RWPE2 (cell line): Measurements from ENCODE around the gene GNAS-AS1.

Experiments
- ATAC-seq: fragments of 200-7000 bp; cut with Tn5 transposase; 3 replicates; pipeline ENCODE4 v1.9.1; 2021; ENCODE audit warnings: low read depth
- DNase-seq: peaks from one replicate; pipeline ENCODE4 v3.0.0-alpha.2; 2020; ENCODE audit warnings: low spot score
- H3K27ac ChIP-seq: fragments of 450-650 bp; 2 replicates; pipeline ENCODE4 v1.5.1; 2017; ENCODE audit warnings: mild to moderate bottlenecking; ENCODE audit not compliant: poor library complexity, severe bottlenecking
- H3K27me3 ChIP-seq: fragments of 250-450 bp; sonication (Bioruptor Pico); 2 replicates; pipeline ENCODE4 v1.5.1; 2021; ENCODE audit warnings: mild to moderate bottlenecking, moderate library complexity; ENCODE audit not compliant: insufficient read depth, poor library complexity, severe bottlenecking
- H3K36me3 ChIP-seq: fragments of 250-450 bp; sonication (Bioruptor Pico); 2 replicates; pipeline ENCODE4 v1.5.1; 2020; ENCODE audit warnings: low read depth, mild to moderate bottlenecking, moderate library complexity
- H3K4me1 ChIP-seq: fragments of 250-450 bp; sonication (Bioruptor Pico); 2 replicates; pipeline ENCODE4 v1.5.1; 2021; ENCODE audit warnings: mild to moderate bottlenecking, moderate library complexity; ENCODE audit not compliant: insufficient read depth, poor library complexity, severe bottlenecking
- H3K4me3 ChIP-seq: fragments of 250-450 bp; sonication (Bioruptor Pico); 2 replicates; pipeline ENCODE4 v1.5.1; 2021; ENCODE audit warnings: mild to moderate bottlenecking, moderate library complexity; ENCODE audit not compliant: severe bottlenecking
- H3K9me3 ChIP-seq: fragments of 250-450 bp; sonication (Bioruptor Pico); 2 replicates; pipeline ENCODE4 v1.5.1; 2021; ENCODE audit warnings: mild to moderate bottlenecking, moderate library complexity; ENCODE audit not compliant: severe bottlenecking
- TF ChIP-seq, protein P1 (sequence below): fragments of 450-650 bp; IDR thresholded peaks from one replicate; pipeline ENCODE4 v1.5.1; 2017; ENCODE audit warnings: mild to moderate bottlenecking, moderate library complexity; ENCODE audit not compliant: poor library complexity, severe bottlenecking

Gene GNAS-AS1

DNA sequence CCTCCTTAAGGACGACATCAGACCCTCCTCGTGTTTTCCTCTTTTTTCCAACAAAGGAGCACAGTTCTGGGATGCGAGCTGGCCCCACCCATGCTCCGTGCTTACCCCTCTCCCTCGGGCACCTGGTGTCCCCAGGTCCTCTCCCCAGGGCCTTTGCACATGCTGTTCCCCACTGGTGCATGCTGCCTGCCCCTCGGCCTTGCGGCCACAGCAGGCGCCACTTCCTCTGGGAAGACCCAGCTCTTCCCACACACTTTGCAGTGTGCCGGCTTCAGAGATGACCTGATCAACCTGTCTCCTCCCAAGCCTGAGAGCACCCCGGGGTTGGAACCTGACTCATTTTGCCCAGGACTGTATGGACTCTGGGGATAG, 39.8 kb downstream of the GNAS-AS1 start:
- H3K36me3 ChIP-seq: no peaks in the 10 kb centered on the region
- peaks cover 34% of the 10 kb centered on the region for H3K27me3 ChIP-seq
- no peaks in the 10 kb centered on the region for H3K9me3 ChIP-seq
- H3K4me3 ChIP-seq: no peak overlapping the region
- no peak for ATAC-seq
- H3K4me1 ChIP-seq: no peaks in the 10 kb centered on the region
- peak; percentile 75 for DNase-seq
- H3K27ac ChIP-seq: no peak overlapping the region
- TF ChIP-seq, protein P1, sequence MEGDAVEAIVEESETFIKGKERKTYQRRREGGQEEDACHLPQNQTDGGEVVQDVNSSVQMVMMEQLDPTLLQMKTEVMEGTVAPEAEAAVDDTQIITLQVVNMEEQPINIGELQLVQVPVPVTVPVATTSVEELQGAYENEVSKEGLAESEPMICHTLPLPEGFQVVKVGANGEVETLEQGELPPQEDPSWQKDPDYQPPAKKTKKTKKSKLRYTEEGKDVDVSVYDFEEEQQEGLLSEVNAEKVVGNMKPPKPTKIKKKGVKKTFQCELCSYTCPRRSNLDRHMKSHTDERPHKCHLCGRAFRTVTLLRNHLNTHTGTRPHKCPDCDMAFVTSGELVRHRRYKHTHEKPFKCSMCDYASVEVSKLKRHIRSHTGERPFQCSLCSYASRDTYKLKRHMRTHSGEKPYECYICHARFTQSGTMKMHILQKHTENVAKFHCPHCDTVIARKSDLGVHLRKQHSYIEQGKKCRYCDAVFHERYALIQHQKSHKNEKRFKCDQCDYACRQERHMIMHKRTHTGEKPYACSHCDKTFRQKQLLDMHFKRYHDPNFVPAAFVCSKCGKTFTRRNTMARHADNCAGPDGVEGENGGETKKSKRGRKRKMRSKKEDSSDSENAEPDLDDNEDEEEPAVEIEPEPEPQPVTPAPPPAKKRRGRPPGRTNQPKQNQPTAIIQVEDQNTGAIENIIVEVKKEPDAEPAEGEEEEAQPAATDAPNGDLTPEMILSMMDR: no peak

DNA sequence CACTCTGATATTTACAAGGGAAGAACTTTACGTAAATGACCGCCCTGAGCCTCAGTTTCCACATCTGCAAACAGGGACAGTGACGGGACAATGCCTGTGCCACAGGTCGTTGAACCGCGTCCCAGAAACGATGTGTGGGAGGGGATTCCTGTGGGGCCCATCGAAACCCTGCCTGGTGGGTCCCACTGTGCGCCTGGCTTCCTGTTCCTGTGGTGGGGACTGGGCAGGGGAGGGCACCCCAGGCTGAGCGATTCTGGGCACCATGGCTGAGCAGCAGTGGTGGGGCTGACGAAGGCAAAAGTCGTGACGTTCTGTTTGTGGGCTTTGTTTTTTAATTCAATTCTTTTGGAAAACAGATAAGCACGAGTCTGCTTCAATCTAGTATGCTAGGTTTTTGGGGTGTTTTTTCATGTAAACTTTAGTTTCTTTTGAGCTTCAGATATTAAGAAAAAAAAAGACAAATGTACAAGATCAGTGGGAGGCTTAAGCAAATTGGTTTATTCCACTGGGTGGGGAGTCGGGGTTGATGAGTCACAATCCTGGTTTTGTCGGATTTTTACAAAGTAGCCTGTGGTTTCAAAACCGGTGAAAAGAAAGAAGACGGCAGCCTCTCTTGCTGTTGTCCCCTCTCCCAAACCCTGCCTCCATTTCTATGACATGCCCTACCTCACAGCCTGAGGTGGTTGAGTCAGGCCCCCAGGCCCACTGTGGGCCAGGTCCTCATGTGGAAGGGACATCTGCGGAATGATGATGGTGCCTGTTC, 40.4 kb downstream of the GNAS-AS1 start:
- no peak overlapping the region for H3K4me3 ChIP-seq
- H3K27me3 ChIP-seq: peaks cover 40% of the 10 kb centered on the region
- H3K27ac ChIP-seq: no peak overlapping the region
- no peaks in the 10 kb centered on the region for H3K9me3 ChIP-seq
- H3K36me3 ChIP-seq: no peaks in the 10 kb centered on the region
- no peaks in the 10 kb centered on the region for H3K4me1 ChIP-seq
- TF ChIP-seq, protein P1: no peak
- no peak for ATAC-seq
- peak; percentile 76 for DNase-seq

DNA sequence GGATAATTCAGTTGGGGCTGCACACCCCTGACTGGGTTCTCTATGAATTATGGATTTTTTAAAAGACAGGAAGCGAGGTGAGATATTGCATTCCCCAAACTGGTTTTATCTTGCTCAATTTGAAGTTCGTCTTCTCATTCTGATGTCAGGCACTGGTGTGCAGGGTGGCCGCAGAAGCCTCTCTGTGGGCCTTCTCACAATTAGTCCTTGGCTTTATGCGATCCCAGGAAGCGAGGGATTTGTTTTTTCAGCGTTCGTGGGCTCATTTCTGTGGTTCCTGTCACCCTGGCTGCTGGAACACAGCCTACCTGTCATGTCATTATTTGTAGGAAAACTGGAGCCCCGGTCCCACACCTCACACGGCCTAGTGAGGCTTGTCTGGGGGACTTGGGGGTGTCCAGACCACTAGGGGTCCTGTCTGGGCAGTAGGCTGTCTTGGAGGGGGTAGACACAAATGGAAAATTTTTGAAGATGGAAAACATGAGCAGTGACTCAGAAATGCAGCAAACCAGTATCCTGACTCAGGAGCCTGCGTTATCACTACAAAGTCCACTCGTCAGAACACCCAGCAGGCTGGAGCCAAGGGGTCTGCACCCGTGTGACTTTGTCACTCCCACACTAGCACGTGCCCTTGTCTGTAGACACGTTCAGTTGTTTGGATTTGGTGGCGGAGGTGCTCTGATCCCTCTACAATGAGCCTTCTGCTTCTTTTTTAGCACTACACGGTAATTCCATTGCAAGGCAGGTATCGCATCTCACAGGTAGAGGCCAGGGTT, 42.2 kb downstream of the GNAS-AS1 start:
- H3K27me3 ChIP-seq: peaks cover 58% of the 10 kb centered on the region
- TF ChIP-seq, protein P1: no peak

DNA sequence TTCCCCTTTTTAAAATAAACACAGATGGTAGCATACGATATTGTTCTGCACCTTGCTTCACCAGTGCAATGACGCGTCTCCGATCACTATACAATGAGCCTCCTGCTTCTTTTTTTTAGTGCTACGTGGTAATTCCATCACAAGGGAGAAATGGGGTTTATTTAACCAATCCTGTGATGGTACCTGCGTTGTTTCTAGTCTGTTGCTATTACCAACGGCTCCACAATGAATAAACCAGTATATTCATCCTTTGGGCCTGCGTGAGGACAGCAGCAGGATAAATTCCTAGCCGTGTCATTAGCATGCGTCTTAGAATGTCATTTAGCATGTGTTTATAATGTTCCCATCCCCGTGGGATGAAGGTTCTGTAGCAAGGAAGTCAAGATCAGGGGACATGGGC, 42.9 kb downstream of the GNAS-AS1 start:
- Histone ChIP-seq H3K36me3 (no peaks in the 10 kb centered on the region), H3K27me3 (peaks cover 65% of the 10 kb centered on the region), H3K4me3 (no peak overlapping the region), H3K9me3 (no peaks in the 10 kb centered on the region), H3K27ac (no peak overlapping the region), H3K4me1 (no peaks in the 10 kb centered on the region)
- no peak for DNase-seq
- TF ChIP-seq, protein P1: no peak
- no peak for ATAC-seq

More for the DNA sequence above, 42.2 kb downstream of the GNAS-AS1 start:
- Histone ChIP-seq H3K36me3 (no peaks in the 10 kb centered on the region), H3K4me1 (no peaks in the 10 kb centered on the region), H3K27ac (no peak overlapping the region), H3K4me3 (no peak overlapping the region), H3K9me3 (no peaks in the 10 kb centered on the region)
- no peak for DNase-seq
- ATAC-seq: no peak
